NCI-H748 treated with DMSO at 0.1 percent for 48 hours (cell line): ENCODE measurements around the gene OCA2.
"Not testable (repeated sequence)": the region's sequence is repeated elsewhere in the genome, so short reads cannot be mapped to it uniquely, and the experiment has no call there.

Experiments
- DNase-seq: peaks from one replicate; lab custom pipeline; 2025; lab: John Stamatoyannopoulos, UW

The OCA2 gene

DNA sequence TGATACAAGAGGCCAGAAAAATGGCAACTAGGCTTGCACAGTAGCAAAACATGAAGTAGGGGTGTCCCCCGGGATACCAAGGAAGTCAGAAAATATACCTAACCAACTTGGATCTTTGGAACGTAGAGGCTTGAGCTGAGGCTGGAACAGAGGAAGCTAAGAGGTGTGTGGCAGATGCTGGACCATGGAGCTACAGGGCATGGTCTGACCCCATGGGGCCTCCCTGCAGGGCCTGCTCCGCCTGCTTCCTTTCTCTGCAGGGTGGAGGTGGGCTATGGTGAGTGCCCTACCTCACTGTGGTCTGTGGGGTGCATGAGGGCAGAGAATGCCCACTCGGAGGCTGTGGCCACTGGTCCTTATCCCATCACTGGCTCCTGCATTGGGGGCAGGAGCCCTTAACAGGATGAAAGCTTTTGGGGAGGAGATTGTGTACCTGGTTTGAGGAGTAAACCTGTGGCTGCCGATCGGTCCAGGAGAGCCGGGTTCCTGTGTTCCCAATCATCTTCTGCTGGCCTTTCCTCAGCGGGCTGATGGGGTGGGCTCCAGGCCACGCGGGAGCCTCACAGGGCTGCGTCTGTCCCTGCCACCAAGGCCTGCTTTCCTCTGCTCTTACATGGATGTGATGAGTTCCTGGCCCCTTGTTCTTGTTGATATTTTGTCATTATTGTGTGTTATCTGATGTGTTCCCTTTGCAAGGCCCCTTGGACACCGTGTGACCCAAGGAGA lies 96.8 kb downstream of the OCA2 start:
- no peak for DNase-seq

DNA sequence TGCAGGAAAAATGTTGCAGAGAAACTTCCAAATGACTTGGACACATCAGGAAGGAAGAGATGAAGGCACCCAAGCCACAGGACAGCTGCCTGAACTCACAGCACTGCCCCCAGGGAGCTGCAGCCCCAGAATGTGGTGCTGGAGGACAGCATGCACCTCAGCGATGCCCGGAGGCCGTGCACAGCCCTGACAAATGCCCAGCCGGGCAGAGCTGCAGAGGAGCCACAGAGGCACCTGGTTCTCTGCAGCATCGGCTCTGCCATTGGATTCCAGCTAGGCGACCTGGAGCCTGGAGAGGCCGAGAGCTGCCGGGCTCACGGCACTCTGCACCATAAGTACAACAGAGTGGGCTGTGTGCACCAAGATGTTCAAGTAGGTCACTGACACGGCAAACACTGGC lies 97.5 kb downstream of the OCA2 start:
- DNase-seq: no peak

DNA sequence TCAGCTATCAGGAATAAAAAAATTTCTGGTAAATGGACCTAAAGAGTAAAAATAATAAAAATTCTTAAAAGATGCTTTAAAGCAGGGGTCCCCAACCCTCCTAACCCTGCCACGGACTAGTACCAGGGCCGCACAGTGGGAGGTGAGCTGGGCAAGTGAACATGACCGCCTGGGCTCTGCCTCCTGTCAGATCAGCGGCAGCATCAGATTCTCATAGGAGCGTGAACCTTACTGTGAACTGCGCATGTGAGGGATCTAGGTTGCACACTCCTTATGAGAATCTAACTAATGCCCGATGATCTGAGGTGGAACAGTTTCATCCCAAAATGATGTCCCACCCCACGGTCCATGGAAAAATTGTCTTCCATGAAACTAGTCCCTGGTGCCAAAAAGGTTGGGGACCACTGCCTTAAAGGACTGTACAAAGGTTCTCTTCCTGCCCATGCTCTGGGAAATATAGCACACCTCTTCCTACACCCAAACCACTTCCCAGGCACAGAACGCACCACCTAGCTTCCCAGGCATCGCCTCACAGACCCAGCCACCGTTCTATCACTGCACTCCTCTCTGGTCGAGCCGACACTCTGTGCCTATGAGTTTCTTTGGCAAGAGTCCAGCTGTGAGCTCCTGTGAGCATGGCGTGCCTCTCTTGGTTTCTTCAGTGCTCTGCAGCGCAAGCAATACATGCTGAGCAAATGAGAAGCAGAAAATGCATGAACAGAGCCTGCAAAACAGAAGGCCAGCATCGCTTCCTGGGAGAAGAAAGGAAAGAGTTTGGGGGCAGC lies 104.9 kb downstream of the OCA2 start:
- no peak for DNase-seq

DNA sequence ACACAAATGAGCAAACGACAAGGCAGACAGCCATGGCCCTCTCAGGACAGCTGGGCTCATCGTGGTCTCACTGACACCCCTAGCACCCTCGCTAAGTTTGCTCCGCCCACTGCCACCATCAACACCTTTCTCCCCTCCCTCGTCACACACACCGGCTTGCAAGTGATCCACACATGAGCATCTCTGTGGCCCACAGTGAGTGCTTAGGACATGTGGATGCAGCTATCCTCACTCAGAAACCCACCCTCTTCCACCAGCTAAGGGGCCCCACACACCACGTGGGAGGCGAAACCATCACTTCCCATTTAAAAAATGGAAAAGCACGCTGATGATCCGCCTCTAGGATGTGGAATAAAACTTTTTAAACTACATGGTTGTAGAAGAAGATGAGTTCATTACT lies 105.6 kb downstream of the OCA2 start:
- no peak for DNase-seq

DNA sequence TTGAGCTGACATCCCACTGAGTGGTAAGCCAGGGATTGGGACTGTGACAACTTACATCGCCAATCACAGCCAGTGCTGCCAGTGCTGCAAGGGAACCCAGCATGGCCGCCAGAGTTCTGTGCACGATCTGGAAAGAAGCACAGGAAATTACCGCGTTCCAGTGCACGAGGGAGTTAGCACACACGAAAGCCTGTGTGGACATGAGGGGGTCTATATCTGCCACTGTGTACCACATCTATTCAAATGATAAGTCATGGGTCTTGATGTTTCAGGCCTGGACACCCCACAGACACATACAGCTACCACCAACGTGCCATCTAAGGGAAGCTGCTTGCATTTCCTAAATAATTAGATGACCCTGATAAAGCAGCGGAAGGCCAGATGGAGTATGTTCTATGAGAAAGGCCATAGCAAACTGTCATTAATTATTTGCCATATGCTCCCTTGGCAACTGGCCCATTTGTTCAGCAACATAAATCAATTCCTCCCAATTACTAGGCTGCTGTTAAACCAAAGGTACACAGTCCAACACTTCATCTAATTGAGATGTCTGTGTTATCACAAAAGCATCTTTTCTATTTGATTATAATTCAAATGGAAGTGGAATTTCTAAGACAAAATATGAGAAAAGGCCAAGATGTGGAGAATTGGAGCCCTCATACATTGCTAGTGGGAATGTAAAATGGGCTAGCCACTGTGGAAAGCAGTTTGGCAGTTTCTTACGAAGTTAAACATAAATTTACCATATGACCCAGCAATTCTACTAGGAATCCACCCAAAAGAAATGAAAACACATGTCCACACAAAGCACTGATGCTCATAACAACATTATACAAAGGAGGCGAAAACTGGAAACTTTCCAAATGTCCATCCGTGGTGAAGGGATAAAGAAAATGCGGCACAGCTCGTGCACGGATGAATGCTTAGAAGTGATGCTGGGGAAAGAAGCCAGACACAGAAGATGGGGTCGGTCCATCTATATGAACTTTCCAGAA lies 108.3 kb downstream of the OCA2 start:
- DNase-seq: peak; percentile 54

DNA sequence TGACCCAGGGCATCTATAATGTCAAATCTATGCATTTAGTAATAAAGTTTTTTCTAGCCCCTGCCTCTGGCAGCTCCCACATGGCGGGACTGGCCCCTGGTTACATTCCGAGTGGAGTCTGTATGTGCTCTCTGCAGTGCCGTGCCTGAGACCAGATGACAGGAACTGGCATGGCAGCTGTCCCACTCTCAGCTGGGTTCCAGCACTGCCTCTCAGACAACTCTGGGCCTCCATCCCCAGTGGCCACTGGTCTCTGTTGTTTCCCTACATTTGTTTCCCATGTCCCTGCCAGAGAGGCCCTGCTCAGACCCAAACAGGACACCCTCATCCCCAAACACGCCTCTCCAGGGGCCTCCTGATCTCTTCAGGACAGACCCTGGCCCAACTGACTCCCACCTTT lies 109.3 kb downstream of the OCA2 start:
- DNase-seq: no peak

DNA sequence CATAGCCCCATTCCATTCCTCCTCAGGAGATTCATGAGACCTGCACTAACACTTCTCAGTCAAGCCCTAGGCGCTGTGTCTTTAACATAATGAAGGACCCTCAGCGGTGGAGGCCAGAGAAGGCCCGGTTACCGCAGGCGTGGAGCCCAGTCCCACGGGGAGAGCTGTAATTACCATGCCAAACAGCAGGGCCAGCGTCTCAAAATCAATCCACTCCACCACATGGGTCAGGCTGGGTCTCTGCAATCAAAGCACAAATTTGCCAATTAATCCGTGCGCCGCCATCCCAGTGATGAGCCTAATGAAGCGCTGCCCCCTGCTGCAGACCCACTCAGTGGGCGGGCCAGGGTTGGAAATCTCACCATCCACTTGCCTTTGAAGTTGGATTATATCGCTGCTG lies 109.7 kb downstream of the OCA2 start:
- DNase-seq: no peak

DNA sequence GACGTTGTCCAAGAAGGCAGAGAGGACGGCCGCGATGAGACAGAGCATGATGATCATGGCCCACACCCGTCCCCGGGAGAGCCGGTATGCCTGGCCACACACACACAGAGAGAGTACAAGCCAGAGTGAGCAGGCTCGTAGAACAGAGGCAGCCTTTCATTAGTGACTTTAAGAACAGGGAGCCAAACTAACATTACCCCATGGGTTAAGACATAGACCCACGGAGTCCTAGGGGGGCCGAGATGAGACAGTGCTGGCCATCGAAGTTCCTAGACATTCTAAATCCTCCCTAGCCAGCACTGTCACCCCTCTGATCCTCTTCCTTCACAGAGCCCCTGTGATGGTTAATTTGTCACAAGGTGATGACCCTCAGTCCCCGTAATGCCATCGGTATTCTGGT lies 114.0 kb downstream of the OCA2 start:
- DNase-seq: no peak

DNA sequence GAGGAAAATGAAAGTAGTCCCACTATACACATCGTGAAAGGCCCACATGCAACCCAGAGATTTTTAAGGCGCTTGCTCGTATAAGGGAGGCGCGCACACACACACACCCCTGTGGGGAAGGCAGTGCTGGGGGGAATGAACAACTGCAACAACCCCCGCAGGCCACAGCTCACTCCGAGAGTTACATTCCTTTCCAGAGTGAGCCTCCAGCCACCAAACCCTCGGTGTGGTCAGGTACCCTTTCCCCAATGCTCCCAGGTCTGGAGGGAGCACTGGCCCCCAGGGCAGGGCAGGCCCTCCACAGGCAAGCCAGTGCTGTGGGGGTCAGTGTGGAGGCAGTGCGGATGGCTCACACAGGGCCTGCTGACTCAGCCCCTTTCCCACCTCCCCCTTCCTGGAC lies 115.6 kb downstream of the OCA2 start:
- no peak for DNase-seq

DNA sequence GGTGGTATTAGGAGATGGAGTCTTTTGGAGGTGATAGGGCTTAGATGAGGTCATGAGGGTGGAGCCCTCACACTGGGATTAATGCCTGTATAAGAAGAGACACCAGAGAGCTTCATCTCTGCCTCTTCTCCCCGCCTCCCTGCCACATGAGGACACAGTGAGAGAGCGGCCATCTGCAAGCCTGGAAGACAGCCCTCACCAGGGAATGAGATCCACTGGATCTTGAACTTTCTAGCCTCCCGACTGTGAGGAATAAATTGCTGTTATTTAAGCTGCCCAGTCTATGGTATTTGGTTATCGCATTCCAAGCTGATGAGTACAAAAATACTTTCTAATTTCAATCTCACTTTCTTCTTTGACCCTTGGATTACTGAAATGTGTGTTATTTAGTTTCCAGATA lies 121.4 kb downstream of the OCA2 start:
- no peak for DNase-seq

DNA sequence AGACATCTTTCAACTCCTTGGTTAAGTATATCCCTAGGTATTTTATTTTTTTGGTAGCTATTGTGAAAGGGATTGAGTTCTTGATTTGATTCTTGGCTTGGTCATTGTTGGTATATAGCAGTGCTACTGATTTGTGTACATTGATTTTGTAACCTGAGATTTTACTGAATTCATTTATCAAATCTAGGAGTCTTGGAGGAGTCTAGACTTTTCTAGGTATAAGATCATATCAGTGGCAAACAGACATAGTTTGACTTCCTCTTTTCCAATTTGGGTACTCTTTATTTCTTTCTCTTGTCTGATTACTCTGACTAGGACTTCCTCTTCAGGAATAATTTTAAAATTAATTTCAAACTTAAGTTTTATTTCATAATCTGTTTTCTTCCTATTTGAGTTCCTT lies 125.2 kb downstream of the OCA2 start:
- DNase-seq: no peak

DNA sequence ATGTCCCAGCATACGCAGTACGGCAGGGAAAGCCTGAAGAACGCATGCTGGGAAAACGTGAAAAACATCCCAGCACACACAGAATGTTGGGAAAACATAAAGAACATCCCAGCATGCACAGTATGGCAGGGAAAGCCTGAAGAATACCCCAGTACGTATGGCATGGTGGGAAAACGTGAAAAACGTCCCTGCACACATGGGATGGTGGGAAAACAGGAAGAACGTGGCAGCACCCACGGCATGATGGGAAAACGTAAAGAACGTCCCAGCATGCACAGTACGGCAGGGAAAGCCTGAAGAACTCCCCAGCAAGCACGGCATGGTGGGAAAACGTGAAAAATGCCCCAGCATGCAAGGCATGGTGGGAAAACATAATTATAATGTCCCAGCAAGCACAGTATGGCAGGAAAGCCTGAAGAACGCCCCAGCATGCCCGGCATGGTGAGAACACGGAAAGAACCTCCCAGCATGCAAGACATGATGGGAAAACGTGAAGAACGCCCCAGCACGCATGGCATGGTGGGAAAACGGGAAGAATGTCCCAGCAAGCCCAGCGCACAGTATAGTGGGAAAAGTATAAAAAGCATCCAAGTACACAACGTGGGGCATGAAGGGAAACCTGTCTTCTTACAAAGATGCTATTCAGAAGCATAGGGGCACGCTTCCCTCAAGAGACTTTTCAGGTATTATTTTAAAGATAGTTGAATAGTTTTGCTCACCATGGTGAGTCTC lies 128.3 kb downstream of the OCA2 start:
- no peak for DNase-seq

DNA sequence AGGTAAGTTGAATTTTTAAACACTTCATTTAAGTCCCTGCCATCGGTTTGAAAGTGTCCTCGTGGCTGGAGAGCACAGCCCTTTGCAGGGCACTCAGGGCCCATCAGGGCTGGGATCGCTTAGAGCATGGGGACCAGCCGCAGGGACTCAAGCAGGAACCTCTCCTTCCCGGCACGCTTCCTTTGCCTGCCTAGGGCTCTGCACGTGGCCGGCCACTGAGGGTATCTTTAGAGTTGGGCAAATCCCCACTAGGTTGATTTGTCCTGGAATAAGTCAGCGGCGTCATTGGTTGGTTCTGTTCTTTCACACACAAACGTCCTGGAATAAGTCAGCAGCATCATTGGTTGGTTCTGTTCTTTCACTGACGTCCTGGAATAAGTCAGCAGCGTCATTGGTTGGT lies 131.6 kb downstream of the OCA2 start:
- no peak for DNase-seq

DNA sequence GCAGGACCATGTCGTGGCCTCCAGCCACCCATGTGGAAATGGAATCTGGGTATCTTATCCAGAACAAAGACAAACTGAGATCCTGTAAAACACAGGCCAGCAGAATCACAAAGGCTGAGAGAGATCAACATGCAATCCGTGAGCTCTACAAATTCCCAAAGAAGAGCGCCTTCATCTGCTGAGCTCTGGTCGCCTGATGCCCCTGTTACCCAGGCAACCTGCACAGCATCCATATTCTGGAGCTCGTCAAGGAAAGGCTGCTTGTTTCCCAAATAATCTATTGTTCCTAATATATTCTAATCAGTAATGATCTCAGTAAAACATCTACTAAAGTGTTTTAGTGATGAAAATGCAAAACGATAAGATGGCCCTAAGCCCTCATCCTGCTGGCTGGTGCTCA lies 133.6 kb downstream of the OCA2 start:
- no peak for DNase-seq

DNA sequence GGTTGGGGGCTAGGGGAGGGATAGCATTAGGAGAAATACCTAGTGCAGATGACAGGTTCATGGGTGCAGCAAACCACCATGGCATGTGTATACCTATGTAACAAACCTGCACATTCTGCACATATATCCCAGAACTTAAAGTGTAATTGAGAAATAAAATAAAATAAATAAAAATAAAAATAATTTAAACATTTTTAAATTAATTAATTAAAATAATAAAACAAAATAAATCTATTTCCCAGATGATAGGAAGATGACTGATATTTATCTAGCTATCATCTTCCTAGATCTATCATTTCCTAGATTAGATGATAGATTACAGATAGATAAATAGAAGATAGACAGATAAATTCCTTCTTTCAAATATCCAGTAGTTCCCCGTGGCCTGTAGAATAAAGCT lies 137.3 kb downstream of the OCA2 start:
- no peak for DNase-seq

DNA sequence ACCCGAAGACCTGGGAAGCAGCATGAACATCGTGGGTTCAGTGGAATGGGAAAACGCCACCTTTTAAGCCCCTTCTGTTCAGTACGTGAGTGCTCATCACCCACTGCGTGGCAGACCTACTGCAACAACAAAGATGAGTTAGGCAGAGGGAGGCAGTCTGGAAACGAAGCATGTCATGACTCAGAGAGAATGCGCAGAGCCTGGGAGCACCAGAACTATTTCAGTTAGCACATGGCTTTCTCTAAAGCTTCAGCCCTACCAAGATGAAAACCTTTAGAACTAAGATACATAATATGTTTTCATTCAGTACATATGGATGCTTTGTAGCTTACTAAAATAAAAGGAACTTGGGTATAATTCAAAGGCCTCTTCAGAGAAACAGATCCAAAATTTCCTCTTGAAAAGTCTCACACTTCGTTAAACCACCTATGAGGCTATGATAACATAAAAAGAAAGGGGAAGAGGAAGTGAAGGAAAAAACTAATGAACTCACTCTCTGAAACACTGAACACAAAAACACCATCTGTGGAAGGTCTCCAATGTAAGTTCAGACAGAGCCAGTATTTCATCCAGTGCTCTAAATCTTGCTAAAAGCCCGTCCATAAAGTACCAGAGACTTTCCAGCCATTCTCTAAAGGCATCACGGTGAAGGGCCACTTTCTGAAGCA lies 140.1 kb downstream of the OCA2 start:
- DNase-seq: no peak

DNA sequence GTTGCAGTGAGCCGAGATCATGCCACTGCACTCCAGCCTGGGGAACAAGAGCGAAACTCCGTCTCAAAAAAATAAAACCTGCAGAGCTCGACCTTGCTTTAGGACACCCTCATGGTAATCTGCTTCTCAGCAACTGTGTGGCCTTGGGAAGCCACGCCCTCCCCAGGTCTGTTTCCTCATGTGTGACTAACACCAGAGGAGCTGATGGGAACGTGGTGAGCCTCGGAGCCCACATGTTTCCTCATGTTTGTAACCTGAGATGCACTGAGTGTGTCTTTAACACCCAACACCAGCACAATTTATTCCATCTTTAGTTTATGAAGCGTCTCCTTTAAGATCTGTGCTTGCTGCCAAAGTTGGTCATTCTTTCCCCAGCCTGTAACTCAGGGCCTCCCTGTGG lies 142.8 kb downstream of the OCA2 start:
- no peak for DNase-seq

DNA sequence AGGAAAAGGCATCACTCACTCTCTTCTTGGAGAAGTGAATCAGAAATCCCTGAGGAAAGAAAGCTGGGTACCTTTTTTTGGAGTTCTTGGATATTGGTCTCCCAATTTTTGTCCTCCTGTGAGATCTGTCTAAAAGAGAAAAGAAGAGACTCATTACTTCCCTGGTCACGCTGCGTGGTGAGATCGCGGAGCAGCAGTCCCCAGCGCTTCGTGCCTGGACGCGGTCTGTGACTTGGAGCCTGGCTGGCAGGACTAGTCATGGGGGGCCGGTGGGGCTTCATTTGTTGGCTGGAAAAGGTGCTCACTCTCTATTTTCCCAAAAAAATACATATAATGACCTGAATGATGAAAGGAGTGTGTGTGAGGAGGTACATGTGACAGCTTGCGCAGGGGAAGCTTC lies 144.0 kb downstream of the OCA2 start:
- no peak for DNase-seq

DNA sequence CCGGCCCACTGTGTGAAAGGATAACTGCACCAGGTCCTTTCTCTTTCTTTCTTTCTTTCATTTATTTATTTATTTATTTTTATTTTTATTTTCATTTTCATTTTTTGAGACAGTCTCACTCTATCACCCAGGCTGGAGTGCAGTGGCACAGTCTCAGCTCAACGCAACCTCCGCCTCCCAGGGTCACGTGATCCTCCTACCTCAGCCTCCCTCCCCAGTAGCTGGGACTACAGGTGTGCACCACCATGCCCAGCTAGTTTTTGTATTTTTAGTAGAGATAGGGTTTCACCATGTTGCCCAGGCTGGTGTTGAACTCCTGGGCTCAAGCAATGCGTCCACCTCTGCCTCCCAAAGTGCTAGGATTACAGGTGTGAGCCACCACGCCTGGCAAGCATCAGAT lies 146.5 kb downstream of the OCA2 start:
- not testable (repeated sequence) for DNase-seq

DNA sequence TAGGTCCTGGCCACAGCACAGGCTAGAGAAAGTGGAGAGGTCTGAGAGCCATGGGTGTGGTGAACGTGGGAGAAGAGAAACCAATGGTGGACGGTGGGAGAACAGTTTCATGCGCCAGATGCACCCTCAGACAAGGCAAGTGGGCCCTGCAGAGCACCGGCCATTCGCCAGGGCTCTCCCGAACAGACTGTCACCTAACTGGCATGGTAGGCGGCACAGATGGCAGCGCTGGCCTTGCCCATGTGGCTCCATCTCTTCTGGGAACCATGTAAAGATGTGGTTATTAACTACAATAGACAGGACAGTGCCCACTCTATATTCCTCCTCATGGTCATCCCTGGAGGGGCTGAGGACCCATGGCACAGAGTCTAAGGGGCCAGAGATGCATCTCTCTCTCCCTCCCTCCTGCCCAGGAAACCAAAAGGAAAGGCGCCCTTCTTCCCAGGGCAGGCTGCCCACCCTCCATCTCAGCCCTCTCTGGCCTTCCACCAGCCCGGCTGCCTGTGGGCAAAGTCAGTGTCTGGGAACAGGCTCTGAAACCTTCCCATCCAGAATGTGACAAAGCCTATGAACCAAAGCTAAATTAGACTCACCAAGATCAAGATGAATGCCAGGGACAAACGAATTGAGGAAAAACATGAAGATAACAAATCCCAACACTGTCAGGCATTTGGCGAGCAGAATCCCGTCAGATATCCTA lies 147.8 kb downstream of the OCA2 start:
- DNase-seq: no peak

DNA sequence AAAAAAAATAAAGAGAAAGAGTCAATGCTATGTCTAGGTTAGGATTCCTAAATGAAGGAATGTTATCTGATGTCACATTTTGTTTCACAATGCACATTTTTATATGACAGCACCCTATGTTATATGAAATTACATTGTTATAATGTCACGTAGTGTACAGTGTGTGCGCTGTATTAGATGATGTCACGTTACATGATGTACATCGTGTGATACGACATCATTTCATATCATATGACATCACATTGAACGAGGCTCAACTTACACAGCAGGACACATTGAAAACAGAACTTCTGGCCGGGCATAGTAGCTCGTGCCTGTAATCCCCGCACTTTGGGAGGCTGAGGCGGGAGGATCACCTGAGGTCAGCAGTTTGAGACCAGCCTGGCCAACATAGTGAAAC lies 150.0 kb downstream of the OCA2 start:
- no peak for DNase-seq
